ENCODE results near the gene CCDC134.

- no peak for TF ChIP-seq POLR2AphosphoS5 (IDR thresholded peaks at IDR 0.05; ENCODE audit: low read depth, low read length)
- no peak for TF ChIP-seq CTCF (IDR thresholded peaks at IDR 0.05)
- TF ChIP-seq REST (IDR thresholded peaks at IDR 0.05; ENCODE audit: insufficient read depth in 1 of 2, low read depth in 2 of 2, low read length in 1 of 2): no peak
- no peak for TF ChIP-seq TCF7L2 (IDR thresholded peaks at IDR 0.05; ENCODE audit: low read depth, low read length)
- no peak for TF ChIP-seq SIN3A (IDR thresholded peaks at IDR 0.05; ENCODE audit: borderline replicate concordance, insufficient read depth, low read depth, low read length)
Measured at GRCh38 chr22:41848468-41848867, 48.0 kb downstream of the CCDC134 start.
